Right forelimb (tissue), 1 donor: ENCODE measurements around the gene CENPQ.

ENCODE experiments used
- DNase-seq: peaks from one replicate; pipeline ENCODE4 v3.0.0-alpha.2; 2018

CENPQ gene

GRCh38 chr6:49506569-49507111 lies 43.5 kb downstream of the CENPQ start:
- no peak for DNase-seq

GRCh38 chr6:49509342-49509741 lies 46.2 kb downstream of the CENPQ start:
- DNase-seq, result no peak

- DNase-seq, result no peak
These were observed 50.2 kb downstream of the CENPQ start for GRCh38 chr6:49513153-49513989.

GRCh38 chr6:49514571-49515484 lies 51.7 kb downstream of the CENPQ start:
- DNase-seq, result no peak

GRCh38 chr6:49515485-49516146 lies 52.4 kb downstream of the CENPQ start:
- DNase-seq, result no peak

GRCh38 chr6:49516147-49516505 lies 53.0 kb downstream of the CENPQ start:
- no peak for DNase-seq

GRCh38 chr6:49517919-49518318 lies 54.7 kb downstream of the CENPQ start:
- no peak for DNase-seq

GRCh38 chr6:49519660-49520059 lies 56.5 kb downstream of the CENPQ start:
- no peak for DNase-seq

- DNase-seq, result no peak
These were observed 59.8 kb downstream of the CENPQ start for GRCh38 chr6:49522710-49523593.

GRCh38 chr6:49523901-49524300 lies 60.7 kb downstream of the CENPQ start:
- no peak for DNase-seq

GRCh38 chr6:49524541-49524940 lies 61.4 kb downstream of the CENPQ start:
- DNase-seq, result no peak

GRCh38 chr6:49526598-49526997 lies 63.4 kb downstream of the CENPQ start:
- no peak for DNase-seq

- DNase-seq, result no peak
These were observed 64.2 kb downstream of the CENPQ start for GRCh38 chr6:49527320-49527719.

GRCh38 chr6:49528571-49528970 lies 65.4 kb downstream of the CENPQ start:
- no peak for DNase-seq

GRCh38 chr6:49530141-49530776 lies 67.1 kb downstream of the CENPQ start:
- no peak for DNase-seq

- DNase-seq, result no peak
These were observed 68.8 kb downstream of the CENPQ start for GRCh38 chr6:49531774-49532569.

- no peak for DNase-seq
These were observed 72.6 kb downstream of the CENPQ start for GRCh38 chr6:49535795-49536194.

- DNase-seq, result no peak
These were observed 75.9 kb downstream of the CENPQ start for GRCh38 chr6:49539102-49539501.

- DNase-seq, result no peak
These were observed 77.4 kb downstream of the CENPQ start for GRCh38 chr6:49540614-49541013.

- no peak for DNase-seq
These were observed 78.1 kb downstream of the CENPQ start for GRCh38 chr6:49541210-49541724.
